SKM-1 (cell line): ENCODE measurements around the gene RAD51.

Experiments
- DNase-seq: peaks from one replicate; lab custom pipeline; 2025; ENCODE audit not compliant: unreplicated experiment; lab: John Stamatoyannopoulos, UW

The RAD51 gene

GRCh38 chr15:40776537-40777141 lies 81.7 kb downstream of the RAD51 start:
- no peak for DNase-seq
